DMS114 treated with DMSO at 0.1 percent for 48 hours (cell line): Measurements from ENCODE around the gene MVB12B.
"Not testable (repeated sequence)": the region's sequence is repeated elsewhere in the genome, so short reads cannot be mapped to it uniquely, and the experiment has no call there.

Experiments
- DNase-seq: peaks from one replicate; lab custom pipeline; 2025; ENCODE audit not compliant: unreplicated experiment; lab: John Stamatoyannopoulos, UW

MVB12B gene, protein sequence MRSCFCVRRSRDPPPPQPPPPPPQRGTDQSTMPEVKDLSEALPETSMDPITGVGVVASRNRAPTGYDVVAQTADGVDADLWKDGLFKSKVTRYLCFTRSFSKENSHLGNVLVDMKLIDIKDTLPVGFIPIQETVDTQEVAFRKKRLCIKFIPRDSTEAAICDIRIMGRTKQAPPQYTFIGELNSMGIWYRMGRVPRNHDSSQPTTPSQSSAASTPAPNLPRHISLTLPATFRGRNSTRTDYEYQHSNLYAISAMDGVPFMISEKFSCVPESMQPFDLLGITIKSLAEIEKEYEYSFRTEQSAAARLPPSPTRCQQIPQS

DNA sequence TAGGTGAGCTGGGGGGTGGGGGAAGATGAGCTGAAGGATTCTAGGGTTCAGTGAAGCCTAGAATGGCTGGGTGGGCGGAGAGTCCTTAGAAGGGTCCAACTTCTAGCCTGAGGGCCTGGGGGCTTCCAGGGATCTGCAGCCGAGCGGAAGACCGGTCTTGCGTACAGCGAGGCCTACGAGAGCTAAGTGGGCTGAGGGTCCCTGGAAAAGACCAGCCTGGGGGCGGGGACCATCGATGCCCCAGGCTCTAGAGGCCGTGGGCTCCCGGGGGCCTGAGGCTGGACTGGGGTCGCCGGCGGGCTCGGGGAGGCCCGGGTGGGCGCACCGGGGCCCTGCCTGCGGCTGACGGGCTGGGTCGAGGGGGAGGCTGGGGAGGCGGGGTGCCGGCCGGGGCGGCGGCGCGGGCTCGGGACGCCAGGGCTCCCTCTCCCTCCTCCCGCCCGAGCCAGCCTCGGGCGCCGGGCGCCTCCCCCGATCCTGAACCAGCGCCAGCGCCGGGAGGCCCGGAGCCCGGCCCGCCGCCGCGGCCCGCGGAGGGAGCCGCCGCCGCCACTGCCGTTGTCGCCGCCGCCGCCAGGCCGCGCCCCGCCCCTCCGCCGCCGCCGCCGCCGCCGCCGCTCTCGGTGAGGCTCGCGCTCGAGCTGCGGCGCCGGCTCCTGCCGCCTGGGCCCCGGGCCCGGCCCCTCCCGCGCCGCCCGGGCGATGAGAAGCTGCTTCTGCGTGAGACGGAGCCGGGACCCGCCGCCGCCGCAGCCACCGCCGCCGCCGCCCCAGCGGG, at the start of gene MVB12B:
Gene MVB12B, plus strand, starts transcription at position 602 of the 778 bp plus-strand sequence. Its CDS starts 101 bp downstream, at position 703.
- DNase-seq, result no peak

DNA sequence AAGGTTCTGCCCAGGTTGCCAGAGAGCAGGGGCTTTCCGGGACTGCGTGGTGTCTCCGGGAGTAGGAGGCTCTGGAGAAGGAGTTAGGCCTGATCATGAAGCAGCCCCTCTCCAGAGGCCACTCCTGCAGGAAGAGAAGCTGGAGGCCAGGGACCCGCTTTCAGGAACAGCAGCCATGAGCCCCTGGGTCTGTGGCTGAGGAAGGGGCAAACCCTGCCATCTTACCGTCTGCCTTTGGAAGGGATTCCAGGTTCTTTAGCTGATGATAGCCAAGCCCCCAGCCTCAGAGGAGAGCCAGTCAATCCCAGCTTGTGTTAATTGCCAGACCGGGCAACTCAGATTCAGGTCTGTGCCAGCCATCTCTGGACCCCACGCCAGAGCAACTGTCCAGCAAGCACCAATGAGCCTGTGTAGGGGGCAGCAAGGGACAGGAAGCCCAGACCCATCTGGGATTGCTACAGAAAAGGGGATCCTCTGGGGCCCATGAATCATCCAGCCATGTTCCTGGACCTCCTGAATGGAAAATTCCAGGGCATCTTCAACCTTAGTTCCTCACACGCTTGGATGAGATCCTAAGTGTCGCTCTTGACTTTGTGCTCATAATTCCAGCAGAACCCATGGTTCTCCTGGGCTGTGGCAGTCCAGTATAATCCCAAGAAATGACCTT, 42.7 kb upstream of the MVB12B start:
- no peak for DNase-seq

DNA sequence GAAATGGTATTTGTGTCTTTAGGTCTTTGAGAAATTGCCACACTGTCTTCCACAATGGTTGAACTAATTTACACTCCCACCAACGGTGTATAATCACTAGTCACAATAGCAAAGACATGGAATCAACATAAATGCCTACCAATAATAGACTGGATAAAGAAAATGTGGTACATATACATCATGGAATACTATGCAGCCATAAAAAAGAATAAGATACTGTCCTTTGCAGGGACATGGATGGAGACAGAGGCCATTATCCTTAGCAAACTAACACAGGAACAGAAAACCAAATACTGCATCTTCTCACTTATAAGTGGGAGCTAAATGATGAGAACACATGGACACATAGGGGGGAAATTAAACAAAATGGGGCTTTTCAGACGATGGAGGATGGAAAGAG, 41.0 kb upstream of the MVB12B start:
- DNase-seq, result not testable (repeated sequence)

DNA sequence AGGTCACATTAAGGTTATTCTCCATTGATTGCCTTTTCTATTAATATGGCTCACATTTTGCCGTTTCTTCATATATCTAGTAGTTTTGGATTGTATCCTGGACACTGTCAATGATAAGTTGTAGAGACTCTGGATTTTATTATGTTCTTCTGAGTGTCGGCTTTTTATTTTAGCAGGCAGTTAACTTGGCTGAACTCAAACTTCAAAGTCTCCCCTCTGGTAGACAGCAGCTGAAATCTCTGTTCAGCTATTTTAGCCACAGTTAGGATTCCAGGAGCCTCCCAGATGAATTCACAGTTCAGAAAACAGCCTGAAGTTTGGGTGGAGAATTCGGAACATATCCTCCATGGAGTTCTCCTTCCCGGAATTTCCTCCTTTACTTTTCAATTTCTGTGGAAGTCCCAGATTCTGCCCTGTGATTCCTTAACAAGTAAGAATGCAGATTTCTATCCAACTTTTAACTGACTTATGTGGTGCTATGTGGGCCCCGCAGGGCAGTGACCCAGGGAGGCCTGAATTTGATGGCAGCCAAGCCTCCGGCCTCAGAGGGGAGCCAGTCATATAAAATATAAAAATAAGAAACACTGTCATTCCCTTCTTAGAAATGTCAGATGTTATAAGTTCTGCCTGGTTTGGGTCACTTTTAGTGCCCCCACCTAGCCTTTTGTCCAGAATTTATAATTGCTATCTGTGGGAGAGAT, 39.3 kb upstream of the MVB12B start:
- no peak for DNase-seq

DNA sequence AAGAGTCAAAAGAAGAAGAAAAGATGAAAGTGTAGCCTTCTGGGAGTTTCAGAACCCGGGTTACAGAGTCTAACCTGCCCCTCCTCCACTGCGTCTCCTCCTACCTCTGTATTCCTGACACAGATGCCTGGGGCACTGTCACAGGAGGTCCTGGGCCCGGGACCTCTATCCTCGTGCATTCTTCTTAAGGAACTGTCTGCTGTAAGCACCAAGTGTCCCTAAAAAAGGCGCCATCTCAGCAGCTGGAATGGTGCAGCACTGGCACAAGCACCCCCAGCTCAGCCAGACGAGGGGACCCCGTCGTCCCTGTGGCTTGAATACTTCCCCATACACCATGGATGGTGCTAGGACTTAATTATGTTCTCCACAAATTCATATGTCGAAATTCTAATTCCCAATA, 35.8 kb upstream of the MVB12B start:
- no peak for DNase-seq

DNA sequence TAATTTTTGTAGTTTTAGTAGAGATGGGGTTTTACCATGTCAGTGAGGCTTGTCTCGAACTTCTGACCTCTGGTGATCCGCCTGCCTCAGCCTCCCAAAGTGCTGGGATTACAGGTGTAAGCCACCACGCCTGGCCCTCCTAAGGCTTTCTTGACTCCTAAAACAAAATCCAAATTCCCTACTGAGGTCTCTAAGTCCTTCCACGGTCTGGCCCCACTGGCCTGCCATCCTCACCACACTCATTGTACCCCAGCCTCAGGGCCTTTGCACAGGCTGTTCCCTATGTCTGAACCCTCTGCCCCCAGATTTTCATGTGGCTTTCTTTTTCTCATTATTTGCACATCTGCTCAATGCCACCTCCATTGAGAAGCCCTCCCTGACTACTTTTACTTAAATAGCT, 34.7 kb upstream of the MVB12B start:
- no peak for DNase-seq

DNA sequence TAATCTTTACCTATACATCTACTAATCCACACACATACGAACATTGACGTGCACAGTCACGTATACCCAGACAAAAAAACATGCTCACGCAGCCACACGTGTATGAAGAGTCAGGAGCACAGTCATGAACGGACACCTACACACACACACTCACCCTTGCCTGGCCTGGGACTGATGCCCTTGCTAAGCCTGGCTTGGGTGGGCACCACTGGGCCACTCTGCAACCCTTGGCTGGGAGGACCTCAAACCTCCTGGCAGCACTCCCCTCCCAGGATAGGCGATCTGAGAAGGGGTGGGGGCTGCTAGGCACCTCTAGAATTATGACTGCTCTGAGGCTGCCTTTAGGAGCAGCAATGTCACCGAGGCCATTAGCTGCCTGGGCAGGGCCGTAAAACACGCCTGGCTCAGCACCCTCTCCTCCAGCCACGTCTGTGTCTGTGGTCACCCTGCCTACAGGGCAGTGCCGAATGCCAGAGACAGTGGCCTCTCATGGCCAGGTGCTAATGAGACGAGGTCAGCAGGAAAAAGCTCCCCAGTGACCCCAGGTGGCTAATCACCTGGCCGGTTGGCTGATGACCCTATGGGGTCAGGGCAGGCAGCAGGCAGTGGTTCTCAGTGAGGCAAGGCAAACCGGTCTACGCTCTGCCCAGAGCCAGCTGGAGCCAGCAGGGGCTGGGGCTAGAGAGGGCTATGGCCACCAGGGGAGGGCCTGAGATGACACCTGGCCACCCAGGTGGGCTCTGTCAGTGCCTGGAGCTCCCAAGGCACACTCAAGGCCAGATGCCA, 33.7 kb upstream of the MVB12B start:
- no peak for DNase-seq

DNA sequence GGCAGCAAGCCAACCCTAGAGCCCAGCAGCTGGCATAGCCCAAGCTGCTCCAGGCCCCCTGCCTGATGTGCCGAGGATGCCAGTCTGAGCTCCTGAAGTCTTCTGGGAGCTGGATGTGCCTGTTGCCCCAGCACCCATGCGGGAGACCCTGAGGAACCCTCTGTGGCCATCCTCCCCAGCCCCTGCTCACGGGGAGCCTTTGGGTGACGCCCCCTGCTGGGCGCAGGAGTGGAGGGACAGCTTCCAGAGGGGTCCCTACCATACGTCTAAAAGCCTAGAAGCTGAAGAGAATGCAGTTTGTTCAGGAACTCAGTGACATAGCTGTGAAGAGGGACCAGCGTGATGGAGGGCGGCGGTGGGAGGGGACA, 33.1 kb upstream of the MVB12B start:
- DNase-seq, result no peak

DNA sequence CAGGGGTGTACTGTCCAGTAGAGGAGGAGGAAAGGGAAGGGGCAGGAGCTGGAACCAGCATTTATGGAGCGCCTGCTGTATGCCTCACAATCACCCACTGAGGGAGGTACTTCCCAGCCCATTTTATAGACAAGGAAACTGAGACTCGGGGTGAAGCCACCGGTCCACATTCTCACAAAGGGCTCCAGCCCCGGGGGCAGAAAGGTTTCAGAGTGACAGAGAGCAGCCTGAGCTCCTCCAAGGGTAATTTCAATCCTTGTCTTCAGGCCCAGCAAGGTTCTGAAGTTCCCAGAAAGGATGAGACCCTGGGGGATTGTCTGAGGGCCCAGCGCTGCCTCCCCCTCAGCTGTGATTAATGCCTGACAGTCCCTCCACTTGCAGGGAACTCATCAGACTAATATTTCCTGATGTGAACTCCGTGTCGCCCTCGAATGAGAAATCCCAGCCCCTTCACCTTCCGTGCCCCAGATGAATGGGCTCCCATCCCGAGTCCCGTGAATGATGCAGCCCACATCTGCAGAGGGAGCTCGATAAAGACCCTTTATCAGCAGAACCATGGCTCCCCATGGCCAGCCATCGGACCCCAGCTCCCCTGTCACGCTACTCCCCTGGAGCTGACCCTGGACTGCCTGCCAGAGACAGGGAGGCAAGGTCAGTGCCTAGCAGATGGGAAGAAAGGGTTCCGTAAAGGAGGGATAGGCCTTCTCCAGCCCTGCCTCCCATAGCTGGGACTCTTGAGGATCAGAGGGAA, 32.1 kb upstream of the MVB12B start:
- no peak for DNase-seq

DNA sequence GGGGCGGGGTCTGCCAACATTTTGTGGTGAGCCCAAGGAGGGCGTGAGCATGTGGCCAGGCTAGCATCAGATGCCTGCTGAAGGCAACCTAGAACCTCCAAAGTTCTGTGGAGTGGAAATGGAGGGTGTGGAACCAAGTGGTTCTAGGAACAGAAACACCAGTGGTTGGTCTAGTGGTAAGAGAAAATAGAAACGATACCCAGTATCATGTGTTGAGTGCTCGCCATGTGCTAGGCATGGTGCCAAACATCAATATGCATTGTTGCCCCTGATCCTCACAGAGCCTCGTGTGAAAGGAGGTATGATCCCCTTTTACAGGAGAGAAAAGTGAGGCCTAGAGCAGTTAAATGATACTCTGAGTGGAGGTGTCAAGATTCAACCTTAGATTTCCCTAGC, 31.5 kb upstream of the MVB12B start:
- DNase-seq, result no peak

DNA sequence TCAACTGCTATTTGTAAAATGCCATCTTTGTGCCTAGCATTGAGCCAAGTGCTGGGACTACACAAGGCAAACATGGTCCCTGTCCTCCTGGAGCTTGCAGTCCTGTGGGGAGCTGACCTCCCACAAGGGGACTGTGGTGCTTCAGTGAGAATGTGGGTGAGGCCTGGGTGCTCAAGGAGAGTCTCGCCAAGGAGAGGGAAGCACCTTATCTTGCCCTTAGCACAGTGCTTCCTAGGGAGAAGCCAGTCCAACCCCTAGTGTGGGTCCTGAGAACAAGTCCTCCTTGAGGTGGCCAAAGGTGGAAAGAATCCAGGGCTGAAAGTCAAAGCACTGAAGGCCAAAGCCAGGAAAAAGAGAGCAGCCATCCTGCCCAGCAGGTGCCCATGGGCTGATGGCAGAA, 31.1 kb upstream of the MVB12B start:
- no peak for DNase-seq

DNA sequence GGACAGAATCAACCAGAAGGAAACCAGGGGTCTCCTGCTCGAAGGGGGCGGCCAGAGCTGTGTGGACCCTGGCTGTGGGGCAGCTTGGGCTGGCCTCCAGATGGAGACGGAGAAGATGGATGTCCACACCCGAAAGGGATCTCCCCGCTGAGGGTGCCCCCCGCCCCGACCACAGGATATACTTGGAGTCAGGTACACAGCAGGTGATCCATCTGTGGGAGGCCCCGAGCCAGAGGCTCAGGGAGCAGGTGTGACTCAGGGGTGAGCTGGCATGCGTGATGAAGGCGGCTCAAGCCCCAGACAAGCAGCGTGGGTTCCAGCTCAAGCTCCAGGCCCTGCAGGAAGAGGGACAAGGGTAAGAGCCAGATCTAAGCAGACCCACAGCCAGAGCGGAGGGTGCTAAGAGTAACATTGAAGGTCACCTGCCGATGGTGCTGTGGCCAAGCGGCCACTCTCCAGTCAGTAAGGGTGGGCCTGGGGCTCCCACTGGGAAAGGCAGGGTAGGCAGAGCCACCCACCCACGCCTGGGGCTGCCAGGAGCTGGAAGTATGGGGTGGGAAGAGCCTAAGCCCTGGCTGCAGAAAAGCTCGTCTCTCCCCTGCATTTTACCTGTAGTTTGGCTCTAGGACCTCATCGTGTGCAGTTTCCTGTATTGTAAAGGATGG, 30.6 kb upstream of the MVB12B start:
- DNase-seq, result no peak

DNA sequence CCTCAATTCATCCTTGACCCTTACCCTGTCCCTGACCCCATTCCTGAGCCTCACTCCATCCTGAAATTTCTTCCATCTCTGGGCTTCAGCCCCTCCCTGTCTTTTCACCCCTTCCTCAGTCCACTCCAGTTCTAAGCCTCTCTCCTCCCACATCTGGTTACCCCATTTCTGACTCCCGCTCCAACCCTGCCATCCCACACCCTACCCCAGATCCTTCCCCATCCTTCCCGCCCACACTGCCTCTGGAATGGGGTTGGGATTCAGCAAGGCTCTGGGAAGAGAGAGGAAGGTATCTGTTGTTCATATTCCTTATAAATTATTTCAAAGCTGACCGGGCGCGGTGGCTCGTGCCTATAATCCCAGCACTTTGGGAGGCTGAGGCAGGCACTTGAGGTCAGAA, 29.9 kb upstream of the MVB12B start:
- DNase-seq, result no peak

DNA sequence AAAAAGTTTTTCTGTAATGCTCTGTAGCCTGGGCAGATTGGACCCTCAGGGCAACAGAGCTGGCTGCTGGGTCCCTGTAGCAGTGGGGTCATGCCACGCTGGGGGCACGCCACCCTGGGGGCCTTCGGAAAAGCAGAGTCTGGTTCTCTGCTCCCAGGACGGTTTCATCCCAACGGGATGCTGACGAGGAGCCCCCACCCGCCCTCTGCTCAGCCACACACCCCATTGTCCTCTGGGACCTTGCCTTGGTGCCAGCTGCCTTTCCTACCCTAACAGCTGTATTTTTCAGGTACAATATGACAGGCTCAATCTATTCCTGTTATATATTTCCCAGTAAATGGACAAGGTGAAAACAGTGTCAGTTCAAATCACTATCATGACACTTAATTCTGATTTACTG, 29.0 kb upstream of the MVB12B start:
- DNase-seq, result no peak

DNA sequence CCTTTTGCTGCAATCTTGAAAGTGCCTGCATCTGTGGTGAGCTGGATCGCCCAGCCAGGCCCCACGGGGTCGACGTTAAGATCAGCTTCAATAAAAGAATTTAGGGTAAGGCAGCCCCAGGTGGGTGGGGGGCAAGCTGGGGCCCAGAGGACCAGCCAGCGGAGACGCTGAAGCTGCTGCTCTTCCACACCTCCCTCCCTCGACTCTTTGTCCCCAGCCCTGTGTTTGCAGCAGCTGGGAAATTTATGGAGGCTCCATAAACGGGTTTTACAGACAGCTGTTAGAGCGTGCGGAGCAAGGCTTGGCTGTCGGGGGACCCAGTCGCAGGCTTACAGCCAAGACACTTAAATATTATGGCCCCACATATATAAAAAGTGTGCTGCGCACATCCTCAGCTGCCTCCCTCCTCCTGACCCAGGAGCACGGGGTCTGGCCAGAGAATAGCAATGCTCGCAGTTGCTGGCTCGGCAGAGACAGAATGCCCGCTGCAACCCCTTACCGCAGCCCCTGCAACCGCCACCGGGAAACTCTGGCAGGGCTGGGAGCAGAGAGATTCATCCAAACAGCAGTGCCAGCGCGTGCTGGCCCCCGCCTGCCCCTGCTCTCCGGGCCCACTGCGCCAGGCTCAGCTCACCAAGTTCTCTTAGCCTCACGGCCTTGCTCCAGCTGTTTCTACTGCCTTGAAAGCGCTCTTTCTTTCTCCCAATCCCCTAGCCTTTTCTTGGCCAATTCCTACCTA, 28.4 kb upstream of the MVB12B start:
- DNase-seq, result no peak

DNA sequence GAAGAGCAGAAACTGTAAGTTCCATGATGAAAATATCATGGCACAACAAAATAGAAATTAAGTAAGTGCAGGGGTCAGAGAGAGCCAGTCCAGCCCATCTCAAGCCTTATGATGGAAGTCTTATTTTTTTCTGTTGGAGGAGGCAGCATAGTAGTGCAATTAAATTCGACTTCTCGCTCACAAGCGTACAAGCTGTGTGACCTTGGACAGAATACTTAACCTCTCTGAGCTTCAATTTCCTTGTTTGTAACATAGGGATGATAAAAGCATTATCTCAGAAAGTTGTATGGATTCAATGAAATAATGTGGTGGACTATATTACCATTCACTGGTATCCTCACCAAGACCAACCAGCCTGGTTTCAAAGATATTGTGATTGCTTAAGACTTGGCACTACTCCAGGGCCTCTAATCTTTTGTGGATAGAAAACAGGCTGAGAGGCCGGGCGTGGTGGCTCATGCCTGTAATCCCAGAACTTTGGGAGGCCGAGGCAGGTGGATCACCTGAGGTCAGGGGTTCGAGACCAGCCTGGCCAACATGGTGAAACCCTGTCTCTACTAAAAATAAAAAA, 26.8 kb upstream of the MVB12B start:
- no peak for DNase-seq

DNA sequence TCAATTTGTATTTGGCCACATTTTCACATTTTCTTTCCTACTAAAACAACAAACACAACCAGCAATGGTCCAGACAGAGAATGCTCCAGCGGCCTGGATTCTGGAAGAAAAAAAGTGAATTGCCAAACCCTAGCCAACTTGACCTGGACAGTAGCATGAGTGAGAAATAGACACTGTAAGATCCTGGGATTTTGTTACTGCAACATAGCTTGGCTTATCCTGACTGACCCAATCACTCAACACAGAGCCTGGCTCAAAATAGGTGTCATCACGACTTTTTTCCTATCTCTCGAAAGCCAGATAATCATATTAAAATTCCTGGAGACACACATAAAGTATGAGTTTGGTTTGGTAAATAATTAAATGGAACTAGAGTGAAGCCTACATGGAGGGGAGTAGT, 25.4 kb upstream of the MVB12B start:
- DNase-seq, result no peak

DNA sequence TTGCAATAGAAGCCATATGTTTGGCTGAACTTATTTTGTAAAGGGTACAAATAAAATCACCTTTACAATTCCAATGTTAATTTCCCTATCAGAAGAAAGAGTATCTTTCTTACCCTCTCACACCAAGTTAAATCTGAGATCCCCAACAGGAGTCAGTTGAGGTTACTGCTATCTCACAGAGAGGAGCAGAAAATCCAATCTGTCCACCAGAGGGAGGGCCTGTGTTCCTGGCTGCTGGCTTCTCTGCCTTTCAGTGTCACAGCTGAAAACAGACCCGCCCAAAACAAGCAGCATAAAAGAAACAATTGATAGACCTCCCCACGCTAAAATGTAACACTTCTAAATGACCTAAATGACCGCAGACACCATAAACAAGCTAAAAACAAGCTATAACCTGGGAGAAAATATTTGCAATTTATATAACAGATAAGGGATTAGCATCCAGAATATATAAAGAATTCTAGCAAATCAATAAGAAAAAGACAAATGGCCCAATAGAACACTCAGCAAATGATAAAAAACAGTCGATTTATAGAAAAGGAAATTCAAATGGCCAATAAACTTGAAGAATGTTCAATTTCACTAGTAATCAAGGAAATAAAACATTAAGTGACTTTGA, 24.5 kb upstream of the MVB12B start:
- peak; percentile 55 for DNase-seq
